T-helper 22 cell (primary cell): ENCODE measurements around the gene OR4D11.

Experiments used
- DNase-seq: peaks from one replicate; pipeline ENCODE4 v3.0.0-alpha.2; 2020; ENCODE audit warnings: low read depth

OR4D11 gene

GRCh38 chr11:59548309-59548656 lies 44.9 kb downstream of the OR4D11 start:
- DNase-seq: no peak

- DNase-seq: peak; percentile 65
These were observed 47.0 kb downstream of the OR4D11 start for GRCh38 chr11:59550368-59550841.

GRCh38 chr11:59550842-59551658 lies 47.7 kb downstream of the OR4D11 start:
- DNase-seq: peak; percentile 57

- DNase-seq: no peak
These were observed 48.5 kb downstream of the OR4D11 start for GRCh38 chr11:59551659-59552521.

GRCh38 chr11:59552844-59553243 lies 49.5 kb downstream of the OR4D11 start:
- no peak for DNase-seq

- no peak for DNase-seq
These were observed 49.9 kb downstream of the OR4D11 start for GRCh38 chr11:59553323-59553722.
